HCT116 (cell line): Measurements from ENCODE around the gene BAX. TPM values are rescaled to one million over a fixed set of nuclear protein-coding genes. Genes with fewer than 3 reads are reported as not detected.

Source experiments
- ATAC-seq: fragments of 200-7000 bp; cut with Tn5 transposase; 2 replicates; pipeline ENCODE4 v1.9.1; 2020; ENCODE audit warnings: mild to moderate bottlenecking, moderate library complexity
- BruUV-seq: library from RNA; stranded (reverse); fragments of 400-500 nt; replicated peaks from 2 replicates; lab custom pipeline; 2021; lab: Mats Ljungman, UMichigan
- CTCF ChIA-PET: fragments of 300-600 bp; sonication (Branson Sonifier 250); formaldehyde crosslinking; loops from one replicate; lab custom pipeline; 2021; ENCODE audit warnings: antibody characterized with exemption; lab: Charles Lee
- POLR2A ChIA-PET: fragments of 300-600, 350-600 bp; sonication (Branson Sonifier 250); formaldehyde crosslinking; loops from one replicate; lab custom pipeline; 2021; ENCODE audit warnings: antibody characterized with exemption; lab: Charles Lee
- RAD21 ChIA-PET, 2 experiments: fragments of 300-600 bp; sonication (Branson Sonifier 250); formaldehyde crosslinking; loops; one replicate each; lab custom pipeline; 2023; ENCODE audit warnings: low total read pairs in 2 of 2; ENCODE audit not compliant: uncharacterized antibody in 2 of 2, unreplicated experiment in 2 of 2, low non-redundant PET in 1 of 2; lab: Charles Lee
- DNase-seq: peaks from one replicate; pipeline ENCODE4 v3.0.0-alpha.2; 2010; ENCODE audit warnings: low read depth, low spot score
- H2AFZ ChIP-seq: fragments of 200-600 bp; shearing (Covaris generic), sonication (generic); 2 replicates; pipeline ENCODE4 v1.6.1; 2017; ENCODE audit warnings: low read depth, mixed run types, mixed read lengths, antibody characterized with exemption, low read length; ENCODE audit not compliant: poor library complexity, severe bottlenecking
- H3K27ac ChIP-seq: 2 replicates; pipeline ENCODE4 v1.5.1; 2012; ENCODE audit warnings: low read depth, low read length
- H3K27me3 ChIP-seq: fragments of 200-600 bp; sonication (generic); 2 replicates; pipeline ENCODE4 v1.6.1; 2016; ENCODE audit warnings: mixed run types, low read length, mixed read lengths; ENCODE audit not compliant: insufficient read depth
- H3K36me3 ChIP-seq, 2 experiments: fragments of 200-500 bp in 1 of 2; fragments of 200-600 bp in 1 of 2; sonication (Bioruptor generic) in 1 of 2; sonication (generic) in 1 of 2; 2 replicates each; pipeline versions ENCODE4 v1.5.1 to v1.6.1; 2014 to 2016; ENCODE audit warnings: low read length in 2 of 2, inconsistent platforms in 1 of 2, mixed read lengths in 1 of 2, mixed run types in 1 of 2; ENCODE audit not compliant: insufficient read depth in 2 of 2, control insufficient read depth in 1 of 2
- H3K4me1 ChIP-seq, 2 experiments: fragments of 200-600 bp in 1 of 2; sonication (generic) in 1 of 2; 2 replicates each; pipeline versions ENCODE4 v1.5.1 to v1.6.1; 2012 to 2017; ENCODE audit warnings: low read length in 2 of 2, inconsistent platforms in 1 of 2, mild to moderate bottlenecking in 1 of 2, mixed read lengths in 1 of 2, mixed run types in 1 of 2, moderate library complexity in 1 of 2; ENCODE audit not compliant: insufficient read depth in 2 of 2, control insufficient read depth in 1 of 2
- H3K4me2 ChIP-seq: fragments of 200-600 bp; sonication (generic); 2 replicates; pipeline ENCODE4 v1.6.1; 2017; ENCODE audit warnings: mixed run types, low read length, mixed read lengths
- H3K4me3 ChIP-seq, 2 experiments: fragments of 200-600 bp in 1 of 2; sonication (generic) in 1 of 2; replicated peaks in 1 of 2; 2 replicates each; pipeline ENCODE4 v1.5.1; 2011 to 2016; ENCODE audit warnings: low read length in 2 of 2, control low read depth in 1 of 2, low read depth in 1 of 2, mild to moderate bottlenecking in 1 of 2, mixed read lengths in 1 of 2, mixed run types in 1 of 2
- H3K79me2 ChIP-seq: fragments of 200-600 bp; sonication (generic); 2 replicates; pipeline ENCODE4 v1.6.1; 2017; ENCODE audit warnings: mild to moderate bottlenecking, mixed run types, low read length, moderate library complexity, mixed read lengths; ENCODE audit not compliant: insufficient read depth
- H3K9ac ChIP-seq: fragments of 200-600 bp; sonication (generic); 2 replicates; pipeline ENCODE4 v1.6.1; 2016; ENCODE audit warnings: low read length, mixed read lengths
- H3K9me2 ChIP-seq: fragments of 200-600 bp; sonication (generic), shearing (Covaris generic); 2 replicates; pipeline ENCODE4 v1.6.1; 2017; ENCODE audit warnings: mixed run types, mild to moderate bottlenecking, moderate library complexity; ENCODE audit not compliant: insufficient read depth
- H3K9me3 ChIP-seq, 2 experiments: fragments of 200-500 bp in 1 of 2; fragments of 200-600 bp in 1 of 2; sonication (Bioruptor generic) in 1 of 2; sonication (generic) in 1 of 2; 2 replicates each; pipeline ENCODE4 v1.6.1; 2014 to 2017; ENCODE audit warnings: low read length in 2 of 2, mixed read lengths in 2 of 2, inconsistent platforms in 1 of 2, low read depth in 1 of 2, mild to moderate bottlenecking in 1 of 2, mixed run types in 1 of 2, moderate library complexity in 1 of 2; ENCODE audit not compliant: control insufficient read depth in 1 of 2, insufficient read depth in 1 of 2
- H4K20me1 ChIP-seq: fragments of 200-600 bp; sonication (generic), shearing (Covaris generic); 2 replicates; pipeline ENCODE4 v1.6.1; 2017; ENCODE audit warnings: mixed run types, mild to moderate bottlenecking, moderate library complexity; ENCODE audit not compliant: insufficient read depth
- EGR1 ChIP-seq: IDR thresholded peaks from 2 replicates; pipeline ENCODE4 v1.6.1; 2012; ENCODE audit warnings: low read depth
- EZH2 ChIP-seq: fragments of 200-600 bp; sonication (generic); IDR thresholded peaks from 2 replicates; pipeline ENCODE4 v1.6.1; 2017; ENCODE audit warnings: antibody characterized with exemption, mixed run types
- FOSL1 ChIP-seq: IDR thresholded peaks from 2 replicates; pipeline ENCODE4 v1.6.1; 2012; ENCODE audit warnings: low read depth
- JUND ChIP-seq: IDR thresholded peaks from 2 replicates; pipeline ENCODE4 v1.6.1; 2012
- REST ChIP-seq: IDR thresholded peaks from 2 replicates; pipeline ENCODE4 v1.6.1; 2012; ENCODE audit warnings: low read depth
- TCF7L2 ChIP-seq: IDR thresholded peaks from 2 replicates; pipeline ENCODE4 v1.7.0; 2011; ENCODE audit warnings: borderline replicate concordance, inconsistent platforms; ENCODE audit not compliant: insufficient read depth, insufficient read length; ENCODE audit errors: extremely low read depth
- YY1 ChIP-seq: IDR thresholded peaks from 2 replicates; pipeline ENCODE4 v1.6.1; 2011; ENCODE audit warnings: low read length, low read depth, moderate library complexity, mild to moderate bottlenecking; ENCODE audit not compliant: insufficient replicate concordance; ENCODE audit errors: extremely low read depth
- ZBTB33 ChIP-seq: IDR thresholded peaks from 2 replicates; pipeline ENCODE4 v1.6.1; 2011; ENCODE audit warnings: mild to moderate bottlenecking, low read length, moderate library complexity; ENCODE audit not compliant: insufficient replicate concordance; ENCODE audit errors: extremely low read depth
- ZFX ChIP-seq: fragments of 450-650 bp; IDR thresholded peaks from 2 replicates; pipeline ENCODE4 v1.6.1; 2017
- ZNF274 ChIP-seq: fragments of 200-500 bp; sonication (Bioruptor generic); IDR thresholded peaks from 2 replicates; pipeline ENCODE4 v1.6.1; 2014; ENCODE audit warnings: mild to moderate bottlenecking, low read depth, low read length, inconsistent platforms
- intact Hi-C: fragments of 100-400 bp; cut with micrococcal nuclease; formaldehyde crosslinking; loops from 2 replicates; pipeline ENCODE4 v1.10.0; 2022
- total RNA-seq: library from RNA; stranded (reverse); gene quantifications from one replicate; pipeline ENCODE4 v1.2.1, GENCODE V29; 2021; ENCODE audit not compliant: unreplicated experiment

BAX gene
- total RNA-seq, 1 experiment from 2014 or later, result 96.4 TPM

GRCh38 chr19:48968179-48968661 lies 13.5 kb downstream of the BAX start:
- no peaks in the 10 kb centered on the region for H3K9me2 ChIP-seq
- no peak for DNase-seq
- TF ChIP-seq YY1 (no peak), ZFX (no peak), JUND (no peak; the same call in 1 of the 2 replicates), ZBTB33 (no peak), EGR1 (no peak), FOSL1 (no peak), EZH2 (no peak), ZNF274 (no peak), REST (no peak), TCF7L2 (no peak)
- TF ChIP-seq, all 23 proteins: peak for 0
- ATAC-seq, result no peak
- no peak overlapping the region for H2AFZ ChIP-seq
- intact Hi-C loops, result loop anchor here (5.0 kb wide), 1 partner anchor 96 kb away; the partner anchor contains the start of gene PPP1R15A
- RAD21 ChIA-PET, result no interaction called here
- peaks cover 16 to 40% of the 10 kb centered on the region in 2 experiments for H3K4me1 ChIP-seq
- POLR2A ChIA-PET, result interaction anchor here (0.6 to 2.4 kb wide), 6 partner anchors 8 to 349 kb away, joined by 3 to 7 read pairs (median 3); partner anchors contain the start of genes GYS1, PPP1R15A, RPL18 and RUVBL2
- H3K36me3 ChIP-seq, result peaks cover 8 to 26% of the 10 kb centered on the region in 2 experiments; a peak in 3 of 4 replicates
- H3K4me2 ChIP-seq, result no peak overlapping the region
- H3K9me3 ChIP-seq, result no peaks in the 10 kb centered on the region
- BruUV-seq, result TSS peak; percentile 22
- peak overlapping the region; percentile 19; the same call in 1 of the 2 replicates for H3K27ac ChIP-seq
- H4K20me1 ChIP-seq, result peaks cover 9% of the 10 kb centered on the region; the same call in 1 of the 2 replicates
- CTCF ChIA-PET, result no interaction called here
- peaks cover 16% of the 10 kb centered on the region for H3K79me2 ChIP-seq
- no peak overlapping the region for H3K9ac ChIP-seq
- no peak overlapping the region for H3K4me3 ChIP-seq
- H3K27me3 ChIP-seq, result no peaks in the 10 kb centered on the region
